Measurements from ENCODE around the gene YARS2.
A peak's percentile ranks its signal among the peaks of the same experiment; 100 is the strongest.

Gene YARS2

DNA sequence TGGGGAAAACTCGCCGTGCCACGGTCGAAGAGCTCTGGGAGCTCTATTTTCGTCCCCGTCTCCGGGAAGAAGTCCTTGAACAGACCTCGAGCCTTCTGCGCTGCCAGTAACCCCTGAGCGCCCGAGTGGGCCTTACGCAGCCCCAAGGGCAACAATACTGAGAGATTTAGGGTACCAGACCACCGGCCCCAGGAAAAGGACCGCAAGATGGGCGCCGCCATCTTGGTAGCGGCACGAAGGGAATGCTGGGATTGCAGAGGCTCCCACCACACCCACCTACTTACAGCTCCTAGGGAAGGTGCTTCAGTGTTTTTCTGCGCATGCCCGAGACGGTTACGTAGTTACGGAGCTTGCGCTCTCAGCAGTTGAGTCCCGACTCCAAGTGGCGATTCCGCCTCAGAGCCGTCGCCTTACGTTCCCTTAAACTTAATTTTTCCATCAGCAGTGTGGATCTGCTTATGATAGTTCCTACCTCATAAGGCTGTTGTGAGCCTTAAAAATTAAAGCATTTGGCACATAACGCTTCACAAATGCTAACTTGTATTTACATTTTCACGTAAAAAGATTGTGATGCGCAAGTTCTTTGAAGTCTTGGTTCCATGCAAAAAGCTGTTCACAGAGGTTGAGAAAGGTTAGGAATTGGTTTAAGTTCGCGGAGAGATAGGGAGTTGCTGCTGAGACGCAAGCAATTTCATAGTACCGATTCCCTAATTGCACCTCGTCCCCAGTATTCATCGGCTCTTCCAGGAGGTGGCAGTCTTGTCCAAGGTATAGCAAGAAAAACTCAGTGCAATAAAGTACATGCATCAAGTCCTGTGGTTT, at the start of gene YARS2:
Gene YARS2 (minus strand): TSS at position 244 of the 822 bp plus-strand sequence. CDS start 23 bp downstream, at position 221.
- peak; percentile 90 for DNase-seq

- DNase-seq: no peak
Observed at GRCh38 chr12:32804301-32804700, 48.6 kb upstream of the YARS2 start.

GRCh38 chr12:32801269-32801980, 45.7 kb upstream of the YARS2 start:
- DNase-seq: no peak

DNA sequence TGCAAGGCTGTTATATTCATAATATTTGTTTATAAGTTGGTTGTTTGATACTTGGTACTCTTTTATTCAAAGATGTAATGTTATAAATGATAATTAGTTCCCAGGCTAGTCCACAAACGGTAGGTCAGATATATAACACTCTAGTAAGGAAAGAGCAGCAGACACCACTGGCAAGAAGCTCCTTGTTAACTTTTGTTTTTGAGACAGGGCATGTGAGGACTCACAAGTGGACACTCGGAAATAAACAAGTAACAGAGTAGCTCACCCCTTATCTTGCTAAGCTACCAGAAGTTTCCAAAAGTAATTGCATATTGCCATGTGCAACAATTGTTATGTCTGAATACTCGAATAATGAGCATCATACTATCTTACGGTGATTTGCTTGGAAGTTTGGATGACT, 38.6 kb upstream of the YARS2 start:
- DNase-seq: no peak

GRCh38 chr12:32789916-32790315, 34.2 kb upstream of the YARS2 start:
- no peak for DNase-seq

GRCh38 chr12:32789446-32789845, 33.7 kb upstream of the YARS2 start:
- DNase-seq: no peak

DNA sequence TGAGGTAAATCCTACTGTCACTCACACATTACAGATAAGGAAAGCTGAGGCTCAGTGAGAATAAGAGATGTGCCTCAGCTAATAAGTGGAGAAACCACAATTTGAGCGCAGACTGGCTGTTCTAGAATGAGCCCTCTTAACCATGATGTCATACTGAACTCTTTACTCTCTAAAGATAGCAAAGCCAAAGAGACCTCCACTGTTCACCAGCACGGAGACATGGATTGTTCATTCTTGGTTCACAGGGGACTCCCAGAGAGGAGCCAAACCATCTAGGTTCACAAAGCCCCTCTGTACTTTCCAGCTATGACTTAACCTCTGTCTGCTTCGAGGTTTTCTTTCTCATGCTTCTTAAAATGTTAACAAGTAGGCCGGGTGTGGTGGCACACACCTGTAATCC, 32.7 kb upstream of the YARS2 start:
- DNase-seq: no peak

DNA sequence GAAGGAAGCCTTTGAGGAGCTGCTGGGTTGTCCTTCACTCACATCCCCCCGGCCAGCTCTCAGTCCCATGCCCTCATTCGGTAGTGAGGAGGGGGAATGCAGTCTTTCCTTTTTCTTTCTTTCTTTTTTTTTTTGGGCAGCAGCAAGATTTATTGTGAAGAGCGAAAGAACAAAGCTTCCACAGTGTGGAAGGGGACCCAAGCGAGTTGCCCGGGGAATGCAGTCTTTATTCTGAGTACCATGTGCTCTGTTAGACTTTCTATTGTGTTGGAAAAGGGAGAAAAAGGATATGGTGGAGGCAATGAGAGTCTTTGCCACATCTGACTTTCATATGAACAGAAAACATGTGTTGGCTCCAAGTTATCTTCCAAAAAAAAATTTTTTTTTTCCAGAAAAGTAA, 29.9 kb upstream of the YARS2 start:
- no peak for DNase-seq

DNA sequence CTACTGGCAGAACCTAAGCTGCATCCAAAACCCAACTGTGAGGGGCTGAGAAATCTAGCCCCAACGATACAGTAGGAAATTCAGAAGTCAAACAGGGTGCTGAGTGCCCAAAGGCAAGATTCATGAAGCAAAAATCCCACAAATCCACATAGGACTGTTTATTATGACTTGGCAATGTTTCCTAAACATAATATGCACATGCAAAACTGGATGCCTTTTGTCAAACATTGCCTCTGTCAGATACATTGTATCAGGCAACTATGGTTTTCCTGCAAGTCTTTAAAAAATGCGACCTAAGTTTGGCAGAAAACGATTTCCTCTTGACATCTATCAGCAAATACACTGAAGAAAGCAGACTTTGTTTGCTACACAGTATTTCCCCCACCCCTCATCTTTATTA, 27.3 kb upstream of the YARS2 start:
- no peak for DNase-seq

GRCh38 chr12:32780071-32780470, 24.4 kb upstream of the YARS2 start:
- no peak for DNase-seq

DNA sequence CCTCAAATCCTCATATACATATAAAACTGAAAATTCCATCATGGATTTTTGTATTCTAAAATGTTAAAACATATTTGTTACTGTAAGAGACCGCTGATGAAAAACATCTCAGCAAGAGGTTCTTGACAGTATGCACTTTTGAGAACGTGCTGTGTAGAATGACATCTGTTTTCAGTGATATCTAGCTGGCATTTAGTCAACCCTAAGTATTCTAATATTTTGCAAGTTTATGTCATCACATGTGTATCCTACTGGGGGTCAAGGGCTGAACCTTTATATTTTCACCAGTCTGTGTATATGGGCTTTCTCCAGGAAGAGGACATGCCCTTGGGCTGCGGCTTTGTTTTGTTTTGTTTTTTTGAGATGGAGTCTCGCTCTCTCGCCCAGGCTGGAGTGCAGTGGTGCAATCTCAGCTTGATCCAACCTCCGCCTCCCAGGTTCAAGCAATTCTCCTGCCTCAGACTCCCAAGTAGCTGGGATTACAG, 22.0 kb upstream of the YARS2 start:
- no peak for DNase-seq

DNA sequence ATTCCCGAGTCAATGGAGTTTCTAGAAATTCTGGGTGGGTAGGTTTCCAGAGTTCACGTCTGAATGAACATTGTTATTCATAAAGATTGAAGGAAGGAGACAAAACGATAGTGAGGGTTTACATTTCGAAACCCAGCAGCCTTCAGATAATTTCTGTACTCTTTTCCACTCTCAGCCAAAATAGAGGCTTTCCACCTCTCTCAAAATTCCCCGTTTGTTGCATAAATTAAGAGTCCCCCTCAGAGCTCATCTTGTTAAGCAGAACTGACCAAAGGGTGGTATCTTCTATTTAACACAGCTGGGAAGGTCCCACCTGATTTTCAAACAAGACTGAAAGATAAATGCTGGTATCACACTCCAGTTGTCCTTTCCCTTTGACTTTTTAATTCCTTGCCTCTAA, 21.5 kb upstream of the YARS2 start:
- DNase-seq: no peak

DNA sequence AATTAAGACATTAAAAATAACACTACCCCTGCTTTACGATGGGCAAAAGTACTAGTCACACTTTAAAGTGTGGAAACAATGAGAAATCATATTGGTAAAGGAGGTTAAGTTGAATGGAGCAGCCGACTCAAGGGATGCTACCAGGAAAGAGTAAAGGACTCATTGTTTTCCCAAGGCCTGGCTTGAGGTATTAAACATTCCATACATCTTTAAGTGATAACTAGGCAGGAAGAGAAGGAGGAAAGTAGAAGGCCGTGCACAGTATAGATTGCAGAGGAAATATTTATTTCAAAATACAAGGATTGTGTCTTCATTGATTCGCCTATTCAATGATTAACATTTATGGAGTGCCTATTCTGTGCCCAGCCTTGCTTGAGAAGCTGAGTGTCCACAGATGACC, 20.6 kb upstream of the YARS2 start:
- DNase-seq: no peak

- no peak for DNase-seq
Observed at GRCh38 chr12:32773691-32774090, 18.0 kb upstream of the YARS2 start.

DNA sequence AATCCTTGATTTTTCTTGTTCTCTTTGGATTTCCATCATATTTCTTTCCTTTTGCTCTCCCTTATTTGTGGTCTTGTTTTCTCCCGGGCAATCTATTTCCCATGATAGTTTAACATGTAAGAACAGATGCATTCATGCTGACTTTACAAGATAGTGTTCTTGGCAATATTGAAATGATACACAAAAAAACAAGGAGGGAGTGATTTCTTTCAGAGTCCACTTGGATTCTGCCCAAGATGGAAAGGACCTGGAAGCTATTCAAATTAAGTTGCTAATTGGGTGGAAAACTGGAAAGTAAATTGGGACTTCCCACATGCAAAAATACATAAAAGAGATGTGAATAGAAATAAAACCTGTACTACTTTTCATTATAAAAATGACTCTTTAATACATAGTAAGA, 14.4 kb upstream of the YARS2 start:
- no peak for DNase-seq

GRCh38 chr12:32768518-32768917, 12.8 kb upstream of the YARS2 start:
- no peak for DNase-seq

DNA sequence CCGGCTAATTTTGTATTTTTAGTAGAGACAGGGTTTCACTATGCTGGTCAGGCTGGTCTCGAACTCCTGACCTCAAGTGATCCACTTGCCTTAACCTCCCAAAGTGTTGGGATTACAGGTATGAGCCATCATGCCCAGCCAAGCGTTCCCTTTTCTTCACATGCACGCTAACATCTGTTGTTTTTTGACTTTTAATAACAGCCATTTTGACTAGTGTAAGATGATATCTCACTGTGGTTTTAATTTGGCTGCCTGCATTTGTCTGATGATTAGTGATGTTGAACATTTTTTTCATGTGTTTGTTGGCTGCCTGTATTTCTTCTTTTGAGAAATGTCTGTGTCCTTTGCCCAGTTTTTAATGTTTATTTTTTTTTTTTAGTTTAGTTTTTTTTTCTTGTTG, 10.2 kb upstream of the YARS2 start:
- DNase-seq: no peak

DNA sequence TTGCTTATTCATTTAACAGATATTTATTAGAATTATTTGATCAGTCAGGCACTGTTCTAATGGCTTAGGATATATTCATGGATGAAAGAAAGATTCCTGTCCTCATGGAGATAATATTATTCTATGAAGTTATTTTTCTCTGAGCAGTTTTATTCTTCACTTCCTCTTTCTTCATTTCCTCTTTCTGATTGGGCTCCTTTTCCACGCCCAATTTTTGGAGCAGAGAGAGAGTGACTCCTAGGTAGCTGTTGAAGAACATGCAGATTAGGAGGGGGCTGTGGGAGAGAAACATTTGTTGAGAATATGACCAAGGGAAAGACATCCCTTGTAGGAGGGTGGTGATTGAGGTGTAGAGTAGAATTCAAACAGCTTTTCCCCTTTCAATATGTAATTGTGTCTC, 6.0 kb upstream of the YARS2 start:
- DNase-seq: no peak

DNA sequence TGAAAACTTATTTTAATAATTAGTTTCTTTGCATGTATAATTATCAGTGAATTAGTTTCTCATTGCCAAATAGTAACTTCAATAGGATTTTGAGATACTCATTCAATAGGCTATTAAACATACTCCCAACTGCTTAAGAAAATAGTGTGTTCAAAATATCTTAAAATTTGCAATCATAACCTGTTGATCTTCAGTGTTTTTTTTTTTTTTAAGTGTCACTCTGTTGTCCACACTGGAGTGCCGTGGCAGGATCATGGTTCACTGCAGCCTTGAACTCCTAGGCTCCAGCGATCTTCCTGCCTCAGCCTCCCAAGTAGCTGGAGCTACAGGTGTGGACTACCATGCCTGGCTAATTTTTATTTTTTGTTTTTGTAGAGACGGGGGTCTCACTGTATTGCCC, 1.5 kb upstream of the YARS2 start:
- DNase-seq: no peak

DNA sequence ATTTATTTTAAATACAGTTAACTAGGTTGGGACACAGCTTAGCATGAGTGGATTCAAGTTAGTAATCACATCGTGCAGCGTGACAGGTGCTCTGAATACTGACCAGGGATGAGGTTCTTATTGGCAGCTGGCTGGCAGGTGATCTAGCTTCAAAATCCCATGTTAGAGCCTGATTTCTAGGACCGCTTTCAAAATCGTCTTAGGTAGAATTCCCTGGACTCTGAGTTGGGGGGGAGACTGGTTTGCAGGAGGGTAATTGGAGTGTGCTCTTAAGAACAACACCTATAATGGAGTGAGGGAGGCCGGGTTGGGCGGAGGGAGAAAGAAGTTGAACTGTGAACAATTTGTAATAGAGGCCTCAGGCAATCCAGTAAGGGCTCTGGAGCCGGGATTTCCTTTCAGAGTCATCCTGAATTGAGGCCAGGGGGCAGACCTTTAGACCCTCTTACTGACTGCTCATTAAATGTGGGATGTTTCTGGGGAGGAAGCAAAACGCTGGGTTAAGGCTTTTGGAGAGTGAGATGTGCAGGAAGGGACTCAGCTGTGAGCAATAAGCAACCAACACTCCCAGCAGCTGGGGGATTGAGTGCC, 874 bp upstream of the YARS2 start:
- no peak for DNase-seq

GRCh38 chr12:32755051-32755653, 545 bp downstream of the YARS2 start:
- no peak for DNase-seq

DNA sequence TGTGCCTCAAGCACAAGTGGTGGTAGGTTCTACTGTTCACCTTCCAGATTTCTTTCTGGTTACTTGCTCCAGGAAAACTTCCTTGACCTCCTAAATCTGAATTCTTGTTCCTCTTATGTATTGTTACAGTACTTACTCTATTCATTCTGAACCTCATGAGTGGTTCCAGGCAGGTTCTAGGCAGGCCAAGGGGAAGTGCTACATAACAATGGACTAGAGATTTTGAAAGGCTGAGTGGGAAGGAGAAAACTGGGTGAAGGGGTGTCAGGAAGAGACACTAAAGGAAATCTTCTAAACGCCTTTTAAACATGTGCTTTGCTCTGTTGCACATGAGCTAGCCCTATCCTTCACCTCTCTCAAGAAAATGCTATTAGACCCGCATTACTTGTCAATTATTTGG, 1.6 kb downstream of the YARS2 start:
- no peak for DNase-seq

DNA sequence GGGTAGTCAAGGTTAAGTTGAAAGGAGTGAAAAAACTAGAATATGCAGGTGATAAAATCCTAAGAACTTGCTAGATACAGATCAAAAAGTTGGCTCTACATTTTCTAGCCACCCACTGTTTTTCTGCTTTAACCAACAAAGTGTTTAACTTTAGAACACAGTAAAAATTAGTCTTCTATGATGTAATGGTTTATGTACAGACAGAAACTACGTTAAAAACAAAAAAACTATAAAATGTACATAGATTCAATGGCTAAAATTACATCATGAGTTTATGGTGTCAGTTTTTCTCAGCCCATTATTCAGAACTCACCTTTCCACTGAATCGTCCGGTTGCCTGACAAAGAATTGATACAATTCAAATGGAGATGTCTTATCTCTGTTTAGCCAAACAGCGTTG, 2.1 kb downstream of the YARS2 start:
- no peak for DNase-seq

DNA sequence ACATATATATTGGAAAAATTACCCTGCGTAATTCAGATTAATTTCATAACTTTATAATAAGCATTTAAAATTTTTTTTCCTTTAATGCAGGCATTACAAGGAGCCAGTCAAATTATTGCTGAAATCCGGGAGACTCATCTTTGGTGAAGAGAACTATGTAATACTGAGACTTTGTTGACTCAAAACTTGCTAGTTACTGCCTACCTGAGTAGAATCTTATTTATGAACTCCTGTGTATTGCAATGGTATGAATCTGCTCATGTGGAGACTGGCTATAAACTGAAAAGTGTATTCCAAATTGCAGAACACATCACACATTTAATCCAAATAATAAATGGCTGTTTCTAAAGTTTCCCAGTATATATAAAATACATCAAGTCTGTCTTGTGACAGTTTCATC, 12.4 kb downstream of the YARS2 start:
- no peak for DNase-seq

Measured in NCI-H1436 treated with DMSO at 0.1 percent for 48 hours (cell line).